H9 (cell line): ENCODE results near the gene FDX2. TPM values are rescaled to one million over a fixed set of nuclear protein-coding genes. Genes with fewer than 3 reads are reported as not detected.

Experiments used
- DNase-seq: peaks from one replicate; pipeline ENCODE4 v3.0.0-alpha.2; 2017
- H2AFZ ChIP-seq: one replicate; pipeline ENCODE4 v1.6.1; 2013; ENCODE audit warnings: mild to moderate bottlenecking, low read length, control low read depth, moderate library complexity
- H2AK5ac ChIP-seq: 2 replicates; pipeline ENCODE4 v1.6.1; 2013; ENCODE audit warnings: low read length, control low read depth, mixed read lengths; ENCODE audit not compliant: insufficient read length
- H2BK120ac ChIP-seq: one replicate; pipeline ENCODE4 v1.6.1; 2013; ENCODE audit warnings: low read depth, mild to moderate bottlenecking, low read length, control low read depth, inconsistent platforms; ENCODE audit not compliant: poor library complexity, severe bottlenecking
- H2BK12ac ChIP-seq: 2 replicates; pipeline ENCODE4 v1.6.1; 2013; ENCODE audit warnings: low read length, control low read depth, mixed read lengths, low read depth; ENCODE audit not compliant: insufficient read length
- H2BK15ac ChIP-seq: 2 replicates; pipeline ENCODE4 v1.6.1; 2013; ENCODE audit warnings: low read depth, low read length, control low read depth
- H2BK20ac ChIP-seq: one replicate; pipeline ENCODE4 v1.6.1; 2013; ENCODE audit warnings: low read depth, mild to moderate bottlenecking, low read length, control low read depth, inconsistent platforms; ENCODE audit not compliant: poor library complexity, severe bottlenecking
- H2BK5ac ChIP-seq: 2 replicates; pipeline ENCODE4 v1.6.1; 2013; ENCODE audit warnings: low read length, control low read depth, mixed read lengths; ENCODE audit not compliant: insufficient read length
- H3K14ac ChIP-seq: 2 replicates; pipeline ENCODE4 v1.6.1; 2013; ENCODE audit warnings: low read length, control low read depth; ENCODE audit not compliant: insufficient read depth
- H3K18ac ChIP-seq: 2 replicates; pipeline ENCODE4 v1.6.1; 2013; ENCODE audit warnings: low read depth, mild to moderate bottlenecking, mixed read lengths, low read length, control low read depth; ENCODE audit not compliant: insufficient read length
- H3K23ac ChIP-seq: 2 replicates; pipeline ENCODE4 v1.6.1; 2013; ENCODE audit warnings: low read length, control low read depth, mixed read lengths, low read depth; ENCODE audit not compliant: insufficient read length
- H3K23me2 ChIP-seq: 2 replicates; pipeline ENCODE4 v1.6.1; 2013; ENCODE audit warnings: low read depth, mild to moderate bottlenecking, mixed read lengths, low read length, control low read depth; ENCODE audit not compliant: insufficient read length, poor library complexity, severe bottlenecking
- H3K27ac ChIP-seq: 2 replicates; pipeline ENCODE4 v1.5.1; 2013; ENCODE audit warnings: low read length, control low read depth, mixed read lengths, low read depth; ENCODE audit not compliant: insufficient read length
- H3K27me3 ChIP-seq: 2 replicates; pipeline ENCODE4 v1.6.1; 2013; ENCODE audit warnings: low read length, control low read depth, inconsistent platforms; ENCODE audit not compliant: insufficient read depth
- H3K4ac ChIP-seq: 2 replicates; pipeline ENCODE4 v1.6.1; 2013; ENCODE audit warnings: low read depth, mild to moderate bottlenecking, control low read depth, inconsistent platforms, low read length, moderate library complexity
- H3K4me1 ChIP-seq: 2 replicates; pipeline ENCODE4 v1.6.1; 2013; ENCODE audit warnings: low read length, control low read depth, inconsistent platforms; ENCODE audit not compliant: insufficient read depth
- H3K4me2 ChIP-seq: 2 replicates; pipeline ENCODE4 v1.6.1; 2013; ENCODE audit warnings: low read length, control low read depth, mixed read lengths; ENCODE audit not compliant: insufficient read length, insufficient read depth
- H3K56ac ChIP-seq: 2 replicates; pipeline ENCODE4 v1.6.1; 2013; ENCODE audit warnings: low read depth, mild to moderate bottlenecking, mixed read lengths, low read length, control low read depth; ENCODE audit not compliant: insufficient read length
- H3K79me1 ChIP-seq: 2 replicates; pipeline ENCODE4 v1.6.1; 2013; ENCODE audit warnings: low read depth, mild to moderate bottlenecking, moderate library complexity, low read length, control low read depth, inconsistent platforms; ENCODE audit not compliant: insufficient read depth, poor library complexity, severe bottlenecking
- H3K79me2 ChIP-seq: 2 replicates; pipeline ENCODE4 v1.6.1; 2013; ENCODE audit warnings: low read length, control low read depth, inconsistent platforms; ENCODE audit not compliant: insufficient read depth
- H3K9ac ChIP-seq: 2 replicates; pipeline ENCODE4 v1.6.1; 2013; ENCODE audit warnings: low read length, control low read depth, mixed read lengths; ENCODE audit not compliant: insufficient read length; ENCODE audit errors: extremely low read depth
- H3K9me3 ChIP-seq: one replicate; pipeline ENCODE4 v1.6.1; 2013; ENCODE audit warnings: low read depth, low read length, inconsistent platforms; ENCODE audit not compliant: control insufficient read depth
- H3T11ph ChIP-seq: one replicate; pipeline ENCODE4 v1.6.1; 2013; ENCODE audit warnings: mild to moderate bottlenecking, low read length, control low read depth, inconsistent platforms
- H4K20me1 ChIP-seq: one replicate; pipeline ENCODE4 v1.6.1; 2013; ENCODE audit not compliant: control insufficient read depth, insufficient read length, insufficient read depth
- H4K5ac ChIP-seq: 2 replicates; pipeline ENCODE4 v1.6.1; 2013; ENCODE audit warnings: low read depth, mild to moderate bottlenecking, mixed read lengths, low read length, control low read depth; ENCODE audit not compliant: insufficient read length
- H4K8ac ChIP-seq: replicated peaks from 2 replicates; pipeline ENCODE4 v1.6.1; 2013; ENCODE audit warnings: low read length, control low read depth, mixed read lengths, low read depth; ENCODE audit not compliant: insufficient read length
- H4K91ac ChIP-seq: 2 replicates; pipeline ENCODE4 v1.6.1; 2013; ENCODE audit warnings: low read depth, mild to moderate bottlenecking, moderate library complexity, mixed read lengths, low read length, control low read depth; ENCODE audit not compliant: insufficient read length
- H3K27ac Mint-ChIP-seq, 3 experiments: 2 replicates in 2 of 3; 3 replicates in 1 of 3; pipeline ENCODE4 v1.8.0; 2020 to 2021; ENCODE audit warnings: mixed read lengths in 3 of 3, mild to moderate bottlenecking in 1 of 3, moderate library complexity in 1 of 3
- H3K27me3 Mint-ChIP-seq: 2 replicates; pipeline ENCODE4 v1.8.0; 2021; ENCODE audit warnings: low read depth, mild to moderate bottlenecking, moderate library complexity, mixed read lengths
- H3K36me3 Mint-ChIP-seq, 3 experiments: 2 replicates in 2 of 3; 3 replicates in 1 of 3; pipeline ENCODE4 v1.8.0; 2020 to 2021; ENCODE audit warnings: low read depth in 3 of 3, mixed read lengths in 3 of 3; ENCODE audit not compliant: insufficient read depth in 1 of 3
- H3K4me1 Mint-ChIP-seq, 2 experiments: 2 replicates each; pipeline ENCODE4 v1.8.0; 2020; ENCODE audit warnings: mixed read lengths in 2 of 2
- H3K4me3 Mint-ChIP-seq, 2 experiments: 2 replicates in 1 of 2; 3 replicates in 1 of 2; pipeline ENCODE4 v1.8.0; 2020 to 2021; ENCODE audit warnings: mild to moderate bottlenecking in 2 of 2, mixed read lengths in 2 of 2, moderate library complexity in 1 of 2
- H3K9me3 Mint-ChIP-seq, 2 experiments: 2 replicates in 1 of 2; 3 replicates in 1 of 2; pipeline ENCODE4 v1.8.0; 2020; ENCODE audit warnings: mild to moderate bottlenecking in 2 of 2, mixed read lengths in 2 of 2, moderate library complexity in 1 of 2
- WGBS: extraction: QIAGEN DNeasy Blood & Tissue Kit; methylation state at CpG from one replicate; pipeline ENCODE4 v1.1.7; 2013; ENCODE audit warnings: missing lambda C conversion rate, low lambda C conversion rate, mixed read lengths; ENCODE audit not compliant: insufficient read length; ENCODE audit errors: extremely low coverage; 5-methylcytosine and 5-hydroxymethylcytosine counted together
- total RNA-seq: library from RNA; stranded (reverse); gene quantifications from 2 replicates; pipeline ENCODE4 v1.2.1, GENCODE V29; 2021
- TF ChIP-seq, protein P1 (sequence below): fragments of 200-600 bp; sonication (generic); conservative IDR thresholded peaks from 3 replicates; pipeline ENCODE4 v1.8.0; 2021; ENCODE audit warnings: antibody characterized with exemption, mild to moderate bottlenecking

FDX2 gene
- total RNA-seq, 1 experiment from 2014 or later: 27.7 TPM

DNA sequence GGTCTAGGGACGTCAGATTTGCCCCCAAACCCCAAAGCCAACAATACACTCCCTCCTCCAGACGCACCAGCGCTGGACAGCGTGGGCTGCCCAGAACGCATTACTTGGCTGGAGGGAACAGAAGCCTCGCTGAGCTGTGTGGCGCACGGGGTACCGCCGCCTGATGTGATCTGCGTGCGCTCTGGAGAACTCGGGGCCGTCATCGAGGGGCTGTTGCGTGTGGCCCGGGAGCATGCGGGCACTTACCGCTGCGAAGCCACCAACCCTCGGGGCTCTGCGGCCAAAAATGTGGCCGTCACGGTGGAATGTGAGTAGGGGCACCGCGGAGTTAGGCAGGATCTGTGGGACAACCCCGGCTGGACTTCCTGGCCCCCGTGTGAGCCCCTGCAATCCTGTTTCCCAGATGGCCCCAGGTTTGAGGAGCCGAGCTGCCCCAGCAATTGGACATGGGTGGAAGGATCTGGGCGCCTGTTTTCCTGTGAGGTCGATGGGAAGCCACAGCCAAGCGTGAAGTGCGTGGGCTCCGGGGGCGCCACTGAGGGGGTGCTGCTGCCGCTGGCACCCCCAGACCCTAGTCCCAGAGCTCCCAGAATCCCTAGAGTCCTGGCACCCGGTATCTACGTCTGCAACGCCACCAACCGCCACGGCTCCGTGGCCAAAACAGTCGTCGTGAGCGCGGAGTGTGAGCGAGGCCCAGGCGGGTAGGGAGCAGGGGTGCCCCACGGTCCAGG is 22.0 kb downstream of the FDX2 start:
- Histone ChIP-seq H2BK20ac (no peak overlapping the region), H3K9ac (no peak overlapping the region), H3K9me3 (no peaks in the 10 kb centered on the region), H3K4ac (no peak overlapping the region), H2AFZ (no peak overlapping the region), H3K18ac (no peak overlapping the region), H3K23ac (no peak overlapping the region), H3T11ph (no peak overlapping the region), H4K91ac (no peak overlapping the region), H4K8ac (no peak overlapping the region), H3K56ac (no peak overlapping the region), H2BK15ac (no peak overlapping the region), H3K27me3 (peaks cover 58% of the 10 kb centered on the region), H4K20me1 (no peaks in the 10 kb centered on the region), H2BK12ac (no peak overlapping the region), H2BK120ac (no peak overlapping the region), H3K79me2 (no peaks in the 10 kb centered on the region), H2AK5ac (no peak overlapping the region), H3K14ac (no peak overlapping the region; the same call in 1 of the 2 replicates), H3K79me1 (no peaks in the 10 kb centered on the region), H3K4me1 (no peaks in the 10 kb centered on the region; the same call in 1 of the 2 replicates), H3K27ac (no peak overlapping the region), H4K5ac (no peak overlapping the region), H3K23me2 (peaks cover 35% of the 10 kb centered on the region), H3K4me2 (peak overlapping the region; percentile 3), H2BK5ac (no peak overlapping the region)
- H3K4me3 Mint-ChIP-seq: peak overlapping the region in 1 of 2 experiments; percentile 92; a peak in 2 of 5 replicates
- WGBS: no CpG with 5 or more reads among the region's 49 CpGs
- TF ChIP-seq, protein P1, sequence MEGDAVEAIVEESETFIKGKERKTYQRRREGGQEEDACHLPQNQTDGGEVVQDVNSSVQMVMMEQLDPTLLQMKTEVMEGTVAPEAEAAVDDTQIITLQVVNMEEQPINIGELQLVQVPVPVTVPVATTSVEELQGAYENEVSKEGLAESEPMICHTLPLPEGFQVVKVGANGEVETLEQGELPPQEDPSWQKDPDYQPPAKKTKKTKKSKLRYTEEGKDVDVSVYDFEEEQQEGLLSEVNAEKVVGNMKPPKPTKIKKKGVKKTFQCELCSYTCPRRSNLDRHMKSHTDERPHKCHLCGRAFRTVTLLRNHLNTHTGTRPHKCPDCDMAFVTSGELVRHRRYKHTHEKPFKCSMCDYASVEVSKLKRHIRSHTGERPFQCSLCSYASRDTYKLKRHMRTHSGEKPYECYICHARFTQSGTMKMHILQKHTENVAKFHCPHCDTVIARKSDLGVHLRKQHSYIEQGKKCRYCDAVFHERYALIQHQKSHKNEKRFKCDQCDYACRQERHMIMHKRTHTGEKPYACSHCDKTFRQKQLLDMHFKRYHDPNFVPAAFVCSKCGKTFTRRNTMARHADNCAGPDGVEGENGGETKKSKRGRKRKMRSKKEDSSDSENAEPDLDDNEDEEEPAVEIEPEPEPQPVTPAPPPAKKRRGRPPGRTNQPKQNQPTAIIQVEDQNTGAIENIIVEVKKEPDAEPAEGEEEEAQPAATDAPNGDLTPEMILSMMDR: no peak
- H3K36me3 Mint-ChIP-seq: no peaks in the 10 kb centered on the region; a peak in 3 of 7 replicates
- peaks cover 13 to 39% of the 10 kb centered on the region in 2 experiments for H3K4me1 Mint-ChIP-seq
- no peak overlapping the region for H3K27ac Mint-ChIP-seq
- peaks cover 0 to 2% of the 10 kb centered on the region in 2 experiments; a peak in 3 of 5 replicates for H3K9me3 Mint-ChIP-seq
- DNase-seq: peak; percentile 32
- peaks cover 96% of the 10 kb centered on the region for H3K27me3 Mint-ChIP-seq
